Stimulated activated CD8-positive, alpha-beta memory T cell treated with anti-CD3 and anti-CD28 coated beads, Interleukin-15, amount 100 ng/mL, for 1 hour (primary cell): ENCODE data around the gene ALPI.
"Not testable (repeated sequence)": the region's sequence is repeated elsewhere in the genome, so short reads cannot be mapped to it uniquely, and the experiment has no call there.

Source experiments
- DNase-seq: peaks from one replicate; pipeline ENCODE4 v3.0.0-alpha.2; 2020; ENCODE audit warnings: low read depth

The ALPI gene

DNA sequence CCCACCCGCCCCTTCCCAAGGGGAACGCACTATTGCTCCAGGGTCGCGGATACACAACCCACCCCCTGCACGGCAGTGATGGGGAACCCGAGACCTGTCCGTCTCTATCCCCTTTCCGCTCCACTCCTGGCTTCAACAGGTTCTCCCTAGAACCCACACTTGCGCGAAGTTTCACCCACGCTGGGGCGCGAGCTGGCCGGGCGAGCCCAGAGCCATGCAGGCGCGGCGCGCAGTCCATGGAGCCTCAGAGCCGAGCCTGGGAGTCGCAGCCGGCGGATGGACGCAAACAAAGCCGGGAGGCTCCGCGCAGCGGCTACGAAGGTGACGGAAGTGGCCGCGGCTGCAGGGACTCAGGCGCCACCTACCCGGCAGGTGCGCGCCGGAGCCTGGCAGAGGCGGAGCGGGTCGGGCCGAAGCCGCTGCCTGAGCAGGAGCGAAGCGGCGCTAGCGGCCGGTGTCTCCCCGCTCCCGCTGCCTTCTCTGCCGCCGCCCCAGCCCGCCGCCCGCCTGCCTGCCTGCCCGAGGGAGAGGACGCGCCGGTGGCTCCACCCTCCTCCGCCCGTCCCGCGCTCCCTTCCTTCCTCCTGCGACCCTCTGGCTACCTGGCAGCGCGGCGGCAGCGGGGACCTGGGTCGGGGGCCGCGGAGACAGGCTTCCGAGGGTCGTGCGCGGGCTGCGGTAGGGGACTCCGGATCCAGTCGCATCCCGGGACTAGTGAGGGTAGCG is 35.3 kb upstream of the ALPI start:
- DNase-seq, result no peak

GRCh38 chr2:232421189-232421785 is 34.7 kb upstream of the ALPI start:
- no peak for DNase-seq

- no peak for DNase-seq
Measured at GRCh38 chr2:232422051-232422450, 33.9 kb upstream of the ALPI start.

GRCh38 chr2:232422996-232423395 is 33.0 kb upstream of the ALPI start:
- not testable (repeated sequence) for DNase-seq

DNA sequence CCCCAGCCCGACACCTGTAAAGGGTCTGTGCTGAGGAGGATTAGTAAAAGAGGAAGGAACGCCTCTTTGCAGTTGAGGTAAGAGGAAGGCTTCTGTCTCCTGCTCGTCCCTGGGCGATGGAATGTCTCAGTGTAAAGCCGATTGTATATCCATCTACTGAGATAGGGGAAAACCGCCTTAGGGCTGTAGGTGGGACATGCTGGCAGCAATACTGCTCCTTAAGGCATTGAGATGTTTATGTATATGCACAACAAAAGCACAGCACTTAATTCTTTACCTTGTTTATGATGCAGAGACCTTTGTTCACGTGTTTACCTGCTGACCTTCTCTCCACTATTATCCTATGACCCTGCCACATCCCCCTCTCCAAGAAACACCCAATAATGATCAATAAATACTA is 32.5 kb upstream of the ALPI start:
- not testable (repeated sequence) for DNase-seq

GRCh38 chr2:232431705-232432590 is 24.0 kb upstream of the ALPI start:
- no peak for DNase-seq

DNA sequence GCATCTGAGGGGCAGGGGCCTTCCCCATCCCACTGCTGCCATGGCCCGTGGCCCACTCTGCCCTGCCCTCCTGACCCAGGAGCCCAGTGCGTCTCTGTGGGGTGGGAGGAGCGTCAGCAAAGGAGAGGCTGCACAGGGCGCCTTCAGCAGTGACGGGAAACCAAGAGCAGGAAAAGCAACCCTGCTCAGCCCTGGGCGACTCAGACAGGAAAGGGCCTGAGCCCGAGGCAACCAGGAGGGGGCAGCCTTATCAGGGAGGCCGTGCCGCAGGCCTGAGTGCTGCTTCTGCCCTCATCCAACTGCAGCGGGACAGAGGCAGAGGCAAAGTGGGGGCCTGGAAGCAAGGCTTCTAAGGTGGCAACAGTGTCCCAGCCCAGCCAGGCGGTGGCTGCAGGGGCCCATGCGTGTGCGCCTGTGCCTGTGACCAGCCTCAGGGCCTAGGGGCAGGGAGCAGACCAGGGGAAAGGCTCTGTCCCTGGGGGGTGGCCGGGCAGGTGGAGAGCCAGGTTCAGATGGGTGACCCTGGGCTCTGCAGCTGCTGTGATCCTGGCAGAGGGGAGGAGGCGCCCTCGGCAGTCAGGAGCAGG is 23.3 kb upstream of the ALPI start:
- DNase-seq, result no peak

DNA sequence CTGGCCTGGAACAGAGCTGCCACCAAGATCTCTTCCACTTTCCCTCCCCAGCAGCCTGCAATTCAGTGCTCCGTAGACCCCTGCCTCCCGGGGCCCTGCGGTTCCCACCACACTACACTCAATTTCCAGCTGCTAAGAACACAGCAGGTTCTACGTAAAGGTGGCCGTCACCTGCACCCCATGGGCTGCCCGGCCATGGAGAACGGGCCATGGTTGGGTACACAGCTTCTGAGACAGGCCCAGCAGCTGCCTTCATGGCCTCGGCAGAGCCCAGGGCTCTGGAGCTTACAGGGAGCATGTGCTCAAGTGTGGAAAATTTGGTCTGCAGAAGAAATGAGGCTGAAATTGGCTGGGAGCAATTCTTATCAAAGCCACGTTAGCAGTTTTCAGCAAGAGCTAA is 22.3 kb upstream of the ALPI start:
- not testable (repeated sequence) for DNase-seq

DNA sequence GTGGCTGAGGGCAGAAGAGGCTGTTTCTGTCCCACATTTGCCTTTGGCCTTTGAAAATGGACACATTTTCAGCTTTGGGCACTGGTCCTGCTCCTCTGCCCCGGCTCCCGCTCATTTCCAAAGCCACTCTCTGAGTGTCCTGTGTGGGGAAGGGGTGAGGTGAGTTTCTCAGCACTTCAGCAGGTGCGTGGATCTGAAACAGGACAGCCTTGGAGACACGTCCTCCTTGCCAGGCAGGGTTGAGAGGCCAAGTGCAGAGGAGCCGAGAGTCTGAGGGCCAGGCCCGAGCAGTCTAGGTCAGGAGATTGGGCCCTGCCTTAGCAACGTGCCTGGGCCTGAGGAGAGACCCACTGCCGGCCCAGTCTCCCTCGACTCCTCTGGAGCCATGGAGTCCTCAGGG is 21.9 kb upstream of the ALPI start:
- DNase-seq, result no peak

DNA sequence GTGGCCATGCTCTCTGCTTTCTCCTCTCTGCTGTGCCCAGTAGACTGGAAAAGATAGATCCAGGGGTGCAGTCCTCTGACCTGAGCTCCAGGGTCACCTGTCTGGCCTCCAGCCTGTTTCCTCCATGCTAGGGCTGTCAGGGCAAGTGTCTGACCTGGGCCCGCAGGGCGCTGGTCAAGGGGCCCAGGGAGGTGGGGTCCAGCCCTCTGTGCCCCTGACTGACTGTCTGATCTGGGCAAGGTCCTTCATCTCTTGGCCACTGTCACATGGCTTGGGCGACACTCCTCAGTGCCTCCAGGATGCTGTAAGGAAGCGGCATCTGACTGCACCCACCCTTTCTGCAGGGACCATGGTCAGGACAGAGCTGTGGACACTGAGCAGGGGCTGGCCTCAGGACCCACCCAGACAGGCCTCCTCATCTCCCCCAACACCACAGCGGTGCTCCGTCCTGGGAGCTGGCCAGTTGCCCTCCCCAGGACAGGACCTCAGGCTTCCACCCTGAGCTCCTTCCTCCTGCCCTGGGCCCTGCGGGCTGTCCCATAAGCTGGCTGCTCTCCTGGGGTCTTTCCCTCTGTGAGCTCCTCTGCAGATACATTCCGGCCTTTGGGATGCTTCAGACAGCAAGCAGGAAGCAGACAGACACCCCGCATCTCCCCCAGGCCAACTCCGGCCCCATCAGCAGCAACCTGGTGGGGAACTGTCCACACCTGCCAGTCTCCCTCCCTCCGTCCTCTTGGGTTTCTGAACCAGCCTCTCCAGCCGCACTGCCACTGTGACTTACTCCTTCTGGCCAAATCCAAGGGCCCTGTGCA is 21.2 kb upstream of the ALPI start:
- DNase-seq, result no peak

DNA sequence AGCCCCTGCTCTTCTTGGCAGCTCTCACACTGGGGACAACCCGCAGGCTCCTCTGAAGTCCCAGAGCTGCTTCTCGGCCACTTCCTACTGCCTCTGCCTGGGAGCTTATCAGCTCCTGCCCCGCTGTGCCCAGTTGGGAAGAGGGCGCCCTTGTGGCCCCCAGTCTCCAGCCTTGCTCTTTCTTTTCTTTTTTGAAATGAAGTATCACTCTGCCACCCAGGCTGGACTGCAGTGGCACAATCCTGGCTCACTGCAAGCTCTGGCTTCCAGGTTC is 20.6 kb upstream of the ALPI start:
- DNase-seq, result no peak

DNA sequence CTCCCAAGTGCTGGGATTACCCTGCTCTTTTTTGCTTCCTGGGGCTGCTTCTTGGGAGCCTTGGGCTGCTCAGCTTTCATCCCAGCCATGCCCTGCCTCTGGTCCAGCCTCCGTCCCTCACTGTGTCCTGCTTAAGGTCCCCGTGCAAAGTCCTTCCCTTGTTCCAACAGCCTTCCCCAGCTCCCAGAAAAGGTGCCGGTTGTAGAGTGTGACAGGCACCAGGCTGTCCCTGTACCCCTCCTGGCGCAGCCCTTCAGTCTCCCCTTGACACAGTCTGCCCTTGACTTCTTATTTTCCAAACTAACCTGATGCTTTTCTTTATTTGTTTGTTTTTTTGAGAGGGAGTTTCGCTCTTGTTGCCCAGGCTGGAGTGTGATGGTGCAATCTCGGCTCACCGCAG is 20.1 kb upstream of the ALPI start:
- no peak for DNase-seq

GRCh38 chr2:232436381-232437194 is 19.4 kb upstream of the ALPI start:
- no peak for DNase-seq

DNA sequence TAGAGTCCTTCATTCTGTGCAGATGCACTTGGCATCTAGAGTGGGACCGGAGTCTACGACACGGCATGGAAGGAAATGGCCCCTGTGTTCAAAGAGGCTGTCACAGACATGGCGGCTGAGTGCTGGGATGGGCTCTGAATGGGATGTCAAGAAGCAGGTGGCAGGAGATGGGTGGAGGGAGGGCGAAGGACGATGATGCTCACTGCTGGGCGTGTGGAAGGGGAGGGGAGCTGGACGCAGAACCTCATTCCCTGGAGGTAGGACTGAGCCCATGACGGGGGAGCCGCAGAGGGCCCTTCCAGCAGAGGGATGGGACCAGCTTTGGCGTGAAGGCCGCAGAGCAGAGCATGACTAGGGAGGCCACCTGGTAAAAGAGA is 18.8 kb upstream of the ALPI start:
- no peak for DNase-seq

DNA sequence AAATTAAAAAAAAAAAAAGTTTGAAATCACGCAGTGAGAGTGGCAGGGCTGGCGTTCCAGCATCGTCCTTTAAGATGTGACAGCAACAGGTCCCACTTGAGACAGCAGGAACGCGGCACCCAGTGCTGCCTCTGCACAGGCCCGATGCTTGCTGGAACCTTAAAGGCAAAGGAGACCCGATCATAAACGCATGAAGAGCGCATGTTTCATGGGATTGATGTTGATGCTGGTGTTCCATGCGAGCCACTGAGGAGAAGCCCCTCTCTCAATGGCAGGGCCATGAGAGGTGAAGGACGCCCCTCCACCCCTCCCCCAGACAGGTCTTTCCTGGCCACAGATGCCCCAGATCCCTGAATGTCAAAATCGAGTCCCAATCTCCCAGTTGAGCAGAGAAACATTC is 17.9 kb upstream of the ALPI start:
- no peak for DNase-seq

DNA sequence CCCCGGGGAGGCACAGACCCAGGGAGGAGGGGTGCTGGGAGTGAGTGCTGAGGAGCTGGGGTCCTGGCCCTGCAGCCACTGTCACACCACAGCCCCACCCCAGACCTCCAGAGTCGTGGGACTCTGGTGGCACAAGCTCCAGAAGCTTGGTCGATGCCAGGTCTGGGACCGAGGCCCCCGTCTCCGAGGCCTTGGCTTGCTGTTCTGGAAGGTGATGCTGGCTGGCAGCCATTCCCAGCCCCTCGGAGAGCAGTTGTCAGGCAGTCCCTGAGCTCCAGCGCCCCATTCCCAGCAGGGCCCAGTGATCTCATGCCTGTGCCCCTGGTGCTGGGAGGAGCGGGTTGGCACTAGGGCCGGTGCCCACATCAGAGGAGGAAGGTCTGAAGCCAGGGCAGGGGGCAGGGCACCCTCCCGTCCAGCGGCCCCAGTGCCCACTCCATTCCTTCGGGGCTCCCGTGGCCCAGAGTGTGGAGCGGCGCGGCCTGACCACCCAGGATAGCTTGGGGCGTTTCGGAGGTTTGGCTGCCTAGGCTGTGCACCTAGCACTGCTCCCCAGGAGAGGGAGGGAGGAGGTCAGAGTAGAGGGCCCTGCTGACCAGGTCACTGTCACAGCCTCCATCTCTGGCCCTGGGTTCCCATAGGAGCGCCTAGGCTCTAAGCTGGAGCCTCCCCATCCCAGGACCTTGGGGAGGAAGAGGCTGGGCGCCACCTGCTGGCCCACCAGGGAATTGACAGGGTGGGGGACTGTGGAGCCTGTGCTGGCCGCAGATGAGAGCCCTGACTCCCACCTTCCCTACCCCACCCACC is 16.8 kb upstream of the ALPI start:
- peak; percentile 15 for DNase-seq

- DNase-seq, result no peak
Measured at GRCh38 chr2:232439758-232440135, 16.2 kb upstream of the ALPI start.

DNA sequence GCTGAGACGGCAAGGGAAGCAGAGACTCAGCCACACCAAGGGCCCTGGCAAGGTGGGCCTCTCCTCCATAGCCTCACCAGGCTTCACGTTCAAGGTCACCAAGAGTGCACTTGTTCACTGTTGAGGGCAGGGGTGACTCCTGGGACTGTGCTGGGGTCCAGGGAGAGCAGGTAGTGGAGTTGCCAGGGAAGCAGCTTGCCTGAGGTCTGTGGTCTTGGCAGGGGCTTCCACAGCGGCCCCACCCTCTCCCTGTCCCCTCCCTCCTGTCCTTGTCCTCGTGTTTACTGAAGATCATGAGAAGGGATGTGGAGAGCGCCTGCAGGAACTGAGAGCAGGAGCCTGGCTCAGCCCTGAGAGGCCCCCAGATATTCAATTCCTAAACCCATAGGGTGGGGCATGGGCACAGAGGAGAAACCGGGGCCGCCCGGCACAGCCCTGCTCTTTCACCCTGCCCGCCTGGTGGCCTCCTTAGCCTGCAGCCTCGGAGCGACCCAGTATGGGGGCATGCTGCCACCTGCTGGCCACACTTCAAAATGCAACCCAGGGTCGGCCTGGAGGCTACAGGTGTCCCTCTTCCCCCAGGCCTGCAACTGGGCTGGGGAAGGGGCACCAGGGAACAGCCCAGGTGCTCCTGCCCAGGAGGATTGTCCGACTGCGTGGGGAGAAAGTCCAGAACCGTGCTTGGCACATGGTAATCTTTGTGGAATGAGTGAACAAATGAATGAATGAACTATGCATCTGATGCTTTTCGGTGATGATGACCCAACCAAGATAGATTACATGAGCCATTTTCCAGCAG is 15.5 kb upstream of the ALPI start:
- DNase-seq, result peak; percentile 84

GRCh38 chr2:232441147-232441651 is 14.8 kb upstream of the ALPI start:
- DNase-seq, result no peak
